OCI-LY1 (cell line): ENCODE data around the gene ANKMY1.

Experiments used
- EZH2 ChIP-seq: fragments of 200-600 bp; sonication (generic), shearing (Covaris generic); IDR thresholded peaks from 2 replicates; pipeline ENCODE4 v1.8.0; 2017; ENCODE audit warnings: borderline replicate concordance, mixed run types, mild to moderate bottlenecking, antibody characterized with exemption, low read length, moderate library complexity, mixed read lengths
- TF ChIP-seq, protein P1 (sequence below): fragments of 200-600 bp; sonication (generic), shearing (Covaris generic); IDR thresholded peaks from 2 replicates; pipeline ENCODE4 v1.5.1; 2017; ENCODE audit warnings: mild to moderate bottlenecking, antibody characterized with exemption, low read length, moderate library complexity, mixed read lengths

DNA sequence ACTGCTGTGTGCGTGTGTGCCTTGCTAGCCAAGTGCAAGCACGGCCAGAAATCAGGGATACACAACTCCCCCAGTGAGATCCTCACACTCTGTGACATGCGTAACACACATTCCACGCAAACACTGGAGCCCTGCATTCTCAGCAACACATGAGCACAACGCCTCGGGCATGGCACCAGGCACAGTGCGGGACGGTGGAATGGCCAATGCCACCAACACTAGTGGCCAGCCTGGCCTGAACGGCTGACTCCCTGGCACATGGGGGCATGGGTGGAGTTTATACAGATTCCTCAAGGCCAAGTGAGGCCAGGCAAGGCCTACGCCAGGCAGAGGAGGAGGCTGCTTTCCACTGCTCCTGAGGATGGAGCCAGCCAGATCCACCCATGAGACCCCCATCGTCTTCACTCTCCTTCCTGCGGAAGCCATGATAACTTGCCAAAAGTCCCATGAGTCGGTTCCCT lies 56.2 kb downstream of the ANKMY1 start:
- TF ChIP-seq, protein P1, sequence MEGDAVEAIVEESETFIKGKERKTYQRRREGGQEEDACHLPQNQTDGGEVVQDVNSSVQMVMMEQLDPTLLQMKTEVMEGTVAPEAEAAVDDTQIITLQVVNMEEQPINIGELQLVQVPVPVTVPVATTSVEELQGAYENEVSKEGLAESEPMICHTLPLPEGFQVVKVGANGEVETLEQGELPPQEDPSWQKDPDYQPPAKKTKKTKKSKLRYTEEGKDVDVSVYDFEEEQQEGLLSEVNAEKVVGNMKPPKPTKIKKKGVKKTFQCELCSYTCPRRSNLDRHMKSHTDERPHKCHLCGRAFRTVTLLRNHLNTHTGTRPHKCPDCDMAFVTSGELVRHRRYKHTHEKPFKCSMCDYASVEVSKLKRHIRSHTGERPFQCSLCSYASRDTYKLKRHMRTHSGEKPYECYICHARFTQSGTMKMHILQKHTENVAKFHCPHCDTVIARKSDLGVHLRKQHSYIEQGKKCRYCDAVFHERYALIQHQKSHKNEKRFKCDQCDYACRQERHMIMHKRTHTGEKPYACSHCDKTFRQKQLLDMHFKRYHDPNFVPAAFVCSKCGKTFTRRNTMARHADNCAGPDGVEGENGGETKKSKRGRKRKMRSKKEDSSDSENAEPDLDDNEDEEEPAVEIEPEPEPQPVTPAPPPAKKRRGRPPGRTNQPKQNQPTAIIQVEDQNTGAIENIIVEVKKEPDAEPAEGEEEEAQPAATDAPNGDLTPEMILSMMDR = no peak
- TF ChIP-seq EZH2 = no peak
